ENCODE results near the gene ZNF469. TPM values are rescaled to one million over a fixed set of nuclear protein-coding genes. Genes with fewer than 3 reads are reported as not detected.

The ZNF469 gene
- total RNA-seq, 4 donors from 2014 or later = 0.17 to 0.49 (median 0.40) TPM

GRCh38 chr16:88367560-88367959, 15.2 kb upstream of the ZNF469 start:
- no peak for TF ChIP-seq POLR2A (IDR thresholded peaks at IDR 0.05)
- no peak for TF ChIP-seq CTCF (IDR thresholded peaks at IDR 0.05)
- no peak for DNase-seq (ENCODE audit: low spot score in 2 of 2)
- H3K4me3 ChIP-seq (ENCODE audit: low read depth, poor library complexity, severe bottlenecking) = no peak overlapping the region
- intact Hi-C loops (cut with DNase I; ENCODE audit: low total_unique reads) = no loop called here
- 88 to 89% methylated on average over 11 of the region's 11 CpGs for WGBS, 2 donors

GRCh38 chr16:88368036-88368435, 14.7 kb upstream of the ZNF469 start:
- no peak for DNase-seq (ENCODE audit: low spot score in 2 of 2)
- intact Hi-C loops (cut with DNase I; ENCODE audit: low total_unique reads) = no loop called here
- 87 to 93% methylated on average over 13 of the region's 13 CpGs for WGBS, 2 donors
- H3K4me3 ChIP-seq (ENCODE audit: low read depth, poor library complexity, severe bottlenecking) = no peak overlapping the region
- TF ChIP-seq CTCF (IDR thresholded peaks at IDR 0.05) (no peak), POLR2A (IDR thresholded peaks at IDR 0.05) (no peak)

- intact Hi-C loops (cut with DNase I; ENCODE audit: low total_unique reads) = no loop called here
These were observed 13.8 kb upstream of the ZNF469 start for GRCh38 chr16:88368994-88369393.

GRCh38 chr16:88369447-88370008, 13.2 kb upstream of the ZNF469 start:
- TF ChIP-seq CTCF (IDR thresholded peaks at IDR 0.05) = no peak
- no peak for TF ChIP-seq POLR2A (IDR thresholded peaks at IDR 0.05)
- DNase-seq (ENCODE audit: low spot score in 2 of 2) = no peak
- intact Hi-C loops (cut with DNase I; ENCODE audit: low total_unique reads) = no loop called here
- 83 to 92% methylated on average over 10 to 14 of the region's 14 CpGs for WGBS, 2 donors
- H3K4me3 ChIP-seq (ENCODE audit: low read depth, poor library complexity, severe bottlenecking) = no peak overlapping the region

More at GRCh38 chr16:88368994-88369393, 13.8 kb upstream of the ZNF469 start:
- 92 to 93% methylated on average over 7 of the region's 7 CpGs for WGBS, 2 donors
- no peak for DNase-seq (ENCODE audit: low spot score in 2 of 2)
- TF ChIP-seq CTCF (IDR thresholded peaks at IDR 0.05) (no peak), POLR2A (IDR thresholded peaks at IDR 0.05) (no peak)
- H3K4me3 ChIP-seq (ENCODE audit: low read depth, poor library complexity, severe bottlenecking) = no peak overlapping the region

GRCh38 chr16:88370365-88370764, 12.4 kb upstream of the ZNF469 start:
- DNase-seq (ENCODE audit: low spot score in 2 of 2) = no peak
- 93 to 94% methylated on average over 15 of the region's 15 CpGs for WGBS, 2 donors

More at GRCh38 chr16:88370365-88370764, 12.4 kb upstream of the ZNF469 start:
- TF ChIP-seq CTCF (IDR thresholded peaks at IDR 0.05) (no peak), POLR2A (IDR thresholded peaks at IDR 0.05) (no peak)
- intact Hi-C loops (cut with DNase I; ENCODE audit: low total_unique reads) = no loop called here
- no peak overlapping the region for H3K4me3 ChIP-seq (ENCODE audit: low read depth, poor library complexity, severe bottlenecking)

Measured in lower leg skin (tissue), 4 donors.